Smooth muscle cell (in vitro differentiated cells): ENCODE measurements around the gene KY. TPM values are rescaled to one million over a fixed set of nuclear protein-coding genes. Genes with fewer than 3 reads are reported as not detected.
"Not testable (repeated sequence)": the region's sequence is repeated elsewhere in the genome, so short reads cannot be mapped to it uniquely, and the experiment has no call there.

Experiments used
- DNase-seq: peaks from one replicate; lab custom pipeline; 2025; ENCODE audit not compliant: unreplicated experiment; lab: John Stamatoyannopoulos, UW
- H2AFZ ChIP-seq: fragments of 200-600 bp; sonication (generic); 2 replicates; pipeline ENCODE4 v1.6.0; 2016; ENCODE audit warnings: antibody characterized with exemption, low read depth, mild to moderate bottlenecking
- H3F3A ChIP-seq: fragments of 200-600 bp; sonication (generic); 2 replicates; pipeline ENCODE4 v1.6.0; 2017; ENCODE audit warnings: antibody characterized with exemption, low read depth
- H3K27ac ChIP-seq: fragments of 200-600 bp; sonication (generic); 2 replicates; pipeline ENCODE4 v1.5.1; 2016; ENCODE audit warnings: low read depth, mild to moderate bottlenecking
- H3K27me3 ChIP-seq: fragments of 200-600 bp; sonication (generic); 2 replicates; pipeline ENCODE4 v1.6.1; 2016; ENCODE audit warnings: low read depth, mild to moderate bottlenecking
- H3K36me3 ChIP-seq: fragments of 200-600 bp; sonication (generic); 2 replicates; pipeline ENCODE4 v1.5.1; 2016; ENCODE audit warnings: low read depth
- H3K4me1 ChIP-seq: fragments of 200-600 bp; sonication (generic); 2 replicates; pipeline ENCODE4 v1.5.1; 2016; ENCODE audit warnings: low read depth
- H3K4me2 ChIP-seq: fragments of 200-600 bp; sonication (generic); 2 replicates; pipeline ENCODE4 v1.6.0; 2016; ENCODE audit warnings: mild to moderate bottlenecking
- H3K4me3 ChIP-seq: fragments of 200-600 bp; sonication (generic); 2 replicates; pipeline ENCODE4 v1.5.1; 2016; ENCODE audit warnings: mild to moderate bottlenecking
- H3K79me2 ChIP-seq: fragments of 200-600 bp; sonication (generic); 2 replicates; pipeline ENCODE4 v1.6.0; 2016; ENCODE audit warnings: low read depth, mild to moderate bottlenecking
- H3K9ac ChIP-seq: fragments of 200-600 bp; sonication (generic); 2 replicates; pipeline ENCODE4 v1.6.0; 2016; ENCODE audit warnings: low read depth
- H3K9me3 ChIP-seq: fragments of 200-600 bp; sonication (generic); replicated peaks from 2 replicates; pipeline ENCODE4 v1.5.1; 2016; ENCODE audit warnings: low read depth
- H4K20me1 ChIP-seq: fragments of 200-600 bp; sonication (generic); 2 replicates; pipeline ENCODE4 v1.6.0; 2016; ENCODE audit warnings: low read depth
- WGBS: methylation state at CpG from one replicate; pipeline ENCODE4 v1.1.7; 2016; ENCODE audit warnings: low lambda C conversion rate; 5-methylcytosine and 5-hydroxymethylcytosine counted together
- polyA plus RNA-seq: library from polyadenylated mRNA; unstranded; fragments of >200 nt; fragmentation: Nextera tagmentation; extraction: Ambion mirVana; gene quantifications from 2 replicates; pipeline ENCODE4 v1.2.1, GENCODE V29; 2016
- total RNA-seq: library from RNA; depleted of rRNA; stranded (reverse); fragments of >200 nt; gene quantifications from 2 replicates; pipeline ENCODE4 v1.2.3, GENCODE V29; 2014
- TF ChIP-seq, protein P1 (sequence below): fragments of 200-600 bp; sonication (generic); IDR thresholded peaks from 2 replicates; pipeline ENCODE4 v1.5.1; 2017; ENCODE audit warnings: borderline replicate concordance, mild to moderate bottlenecking, antibody characterized with exemption; ENCODE audit not compliant: insufficient read depth, poor library complexity, severe bottlenecking

Gene KY
- total and polyA plus RNA-seq, 2 experiments from 2014 or later = 0.07 to 0.09 TPM

DNA sequence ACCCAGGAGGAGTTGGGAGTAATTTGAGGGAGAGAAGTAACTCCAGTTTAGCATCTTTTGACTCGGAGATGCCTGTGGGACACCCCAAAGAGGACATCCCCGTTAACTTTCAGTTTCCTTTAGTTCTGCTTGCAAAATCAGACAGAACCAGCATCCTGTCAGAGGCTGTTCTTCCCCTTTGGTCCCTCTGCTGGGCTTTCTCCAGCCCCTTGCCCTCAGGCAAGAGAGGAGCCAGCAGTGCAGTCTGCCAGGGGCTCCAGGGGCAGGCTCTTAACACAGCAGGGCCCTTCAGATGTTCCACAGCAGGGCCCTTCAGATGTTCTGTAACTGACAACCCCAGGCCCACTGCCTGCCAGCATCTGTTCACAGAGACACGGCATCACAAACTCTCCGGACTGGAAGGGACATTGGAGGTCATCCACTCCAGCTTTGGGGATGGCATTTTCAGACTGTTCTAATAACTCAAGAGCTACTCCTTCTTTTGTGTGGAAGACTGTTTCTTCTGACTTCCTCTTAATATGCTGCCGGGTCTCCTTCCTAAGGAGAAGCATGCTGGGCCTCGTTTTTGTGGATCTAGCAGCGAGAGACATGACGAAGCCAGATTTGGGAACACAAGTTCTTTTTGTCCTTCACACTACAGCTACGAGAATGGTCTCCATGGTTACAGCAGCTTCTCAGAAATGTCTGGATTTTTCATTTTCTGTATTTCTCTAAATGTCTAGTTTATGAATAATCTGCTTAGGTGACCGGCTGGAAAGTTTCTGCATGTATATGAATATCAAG lies 51.9 kb downstream of the KY start:
- Histone ChIP-seq H4K20me1 (no peaks in the 10 kb centered on the region), H3K27ac (no peak overlapping the region), H3K9ac (no peak overlapping the region), H3K27me3 (no peaks in the 10 kb centered on the region), H3K36me3 (no peaks in the 10 kb centered on the region), H3K4me2 (no peak overlapping the region), H3K79me2 (no peaks in the 10 kb centered on the region), H3K9me3 (no peaks in the 10 kb centered on the region), H2AFZ (no peak overlapping the region), H3K4me1 (peaks cover 18% of the 10 kb centered on the region), H3F3A (no peaks in the 10 kb centered on the region), H3K4me3 (no peak overlapping the region)
- WGBS = 85% methylated on average over 10 of the region's 10 CpGs
- TF ChIP-seq, protein P1, sequence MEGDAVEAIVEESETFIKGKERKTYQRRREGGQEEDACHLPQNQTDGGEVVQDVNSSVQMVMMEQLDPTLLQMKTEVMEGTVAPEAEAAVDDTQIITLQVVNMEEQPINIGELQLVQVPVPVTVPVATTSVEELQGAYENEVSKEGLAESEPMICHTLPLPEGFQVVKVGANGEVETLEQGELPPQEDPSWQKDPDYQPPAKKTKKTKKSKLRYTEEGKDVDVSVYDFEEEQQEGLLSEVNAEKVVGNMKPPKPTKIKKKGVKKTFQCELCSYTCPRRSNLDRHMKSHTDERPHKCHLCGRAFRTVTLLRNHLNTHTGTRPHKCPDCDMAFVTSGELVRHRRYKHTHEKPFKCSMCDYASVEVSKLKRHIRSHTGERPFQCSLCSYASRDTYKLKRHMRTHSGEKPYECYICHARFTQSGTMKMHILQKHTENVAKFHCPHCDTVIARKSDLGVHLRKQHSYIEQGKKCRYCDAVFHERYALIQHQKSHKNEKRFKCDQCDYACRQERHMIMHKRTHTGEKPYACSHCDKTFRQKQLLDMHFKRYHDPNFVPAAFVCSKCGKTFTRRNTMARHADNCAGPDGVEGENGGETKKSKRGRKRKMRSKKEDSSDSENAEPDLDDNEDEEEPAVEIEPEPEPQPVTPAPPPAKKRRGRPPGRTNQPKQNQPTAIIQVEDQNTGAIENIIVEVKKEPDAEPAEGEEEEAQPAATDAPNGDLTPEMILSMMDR = no peak
- DNase-seq = no peak

DNA sequence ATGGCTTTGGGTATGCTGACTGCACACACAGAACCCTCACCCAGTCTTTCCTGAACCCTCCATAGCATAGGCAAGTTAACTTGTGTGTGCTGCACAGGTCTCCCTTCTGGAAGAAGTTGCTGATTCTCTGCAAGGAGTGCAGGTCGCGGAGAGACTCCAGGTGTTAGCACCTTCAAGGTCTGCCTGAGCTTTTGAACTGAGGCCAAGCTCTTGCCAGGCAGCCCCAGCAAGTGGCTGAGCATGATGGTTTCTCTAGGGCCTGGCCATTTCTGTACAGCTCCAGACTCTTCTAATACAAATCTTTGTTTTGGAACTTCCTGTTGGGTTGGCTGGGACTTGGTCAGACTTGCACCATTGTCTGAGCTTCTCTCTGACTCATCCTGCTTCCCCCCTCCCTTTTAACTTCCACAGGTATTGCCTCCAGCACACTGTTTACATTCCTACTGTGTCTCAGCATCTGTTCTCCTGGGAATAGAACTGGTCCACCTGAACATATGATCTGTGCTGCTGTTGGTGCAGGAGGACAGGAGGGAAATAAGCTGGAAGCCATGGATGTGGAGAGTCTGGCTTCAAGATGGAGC lies 53.3 kb downstream of the KY start:
- DNase-seq = no peak
- no peak overlapping the region for H3K4me3 ChIP-seq
- no peaks in the 10 kb centered on the region for H3K36me3 ChIP-seq
- H3K9me3 ChIP-seq = no peaks in the 10 kb centered on the region
- no peak overlapping the region for H3K4me2 ChIP-seq
- no peaks in the 10 kb centered on the region for H4K20me1 ChIP-seq
- no peaks in the 10 kb centered on the region for H3K27me3 ChIP-seq
- H3K79me2 ChIP-seq = no peaks in the 10 kb centered on the region
- H3K9ac ChIP-seq = no peak overlapping the region
- H3K27ac ChIP-seq = no peak overlapping the region
- H3F3A ChIP-seq = no peaks in the 10 kb centered on the region
- TF ChIP-seq, protein P1 = no peak
- WGBS = 36% methylated on average over 2 of the region's 2 CpGs
- no peak overlapping the region for H2AFZ ChIP-seq
- peaks cover 14% of the 10 kb centered on the region for H3K4me1 ChIP-seq

DNA sequence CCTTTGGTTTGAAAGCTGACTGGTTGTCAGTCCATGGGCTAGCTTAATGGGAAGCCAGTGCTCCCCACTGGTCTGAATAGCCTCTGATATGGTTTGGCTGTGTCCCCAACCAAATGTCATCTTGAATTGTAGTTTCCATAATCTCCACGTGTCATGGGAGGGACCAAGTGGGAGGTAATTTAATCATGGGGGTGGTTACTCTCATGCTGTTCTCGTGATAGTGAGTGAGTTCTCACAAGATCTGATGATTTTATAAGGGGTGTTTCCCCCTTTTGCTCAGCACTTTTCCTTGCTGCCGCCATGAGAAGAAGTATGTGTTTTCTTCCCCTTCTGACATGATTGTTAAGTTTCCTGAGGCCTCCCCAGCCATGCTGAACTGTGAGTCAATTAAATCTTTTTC lies 55.8 kb downstream of the KY start:
- H3K27ac ChIP-seq, H4K20me1 ChIP-seq, H3K36me3 ChIP-seq, H3K4me3 ChIP-seq, H3K27me3 ChIP-seq, H3K9me3 ChIP-seq, H3K79me2 ChIP-seq, H3K4me2 ChIP-seq, H3F3A ChIP-seq, H3K4me1 ChIP-seq, DNase-seq, H2AFZ ChIP-seq, H3K9ac ChIP-seq: not testable (repeated sequence)
- WGBS = 79% methylated on average over 3 of the region's 3 CpGs

DNA sequence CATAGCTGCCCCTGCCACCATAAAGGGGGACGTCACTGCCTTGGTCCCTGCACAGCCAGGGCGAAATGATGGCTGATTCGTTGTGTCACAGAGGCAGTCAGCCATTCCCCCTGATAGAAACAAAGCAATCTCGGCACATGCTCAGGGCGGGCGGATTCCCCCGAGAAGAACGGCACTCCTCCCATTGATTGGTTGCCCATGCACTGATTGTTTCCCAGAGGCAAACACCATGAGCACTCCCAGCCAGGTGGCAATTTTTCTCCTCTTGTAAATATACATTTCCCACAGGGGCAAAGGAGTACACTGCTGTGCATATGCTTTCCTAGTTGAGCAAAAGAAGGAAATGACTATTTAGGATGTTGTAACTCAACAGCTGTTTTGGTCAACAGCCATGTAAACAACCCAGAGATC lies 56.5 kb downstream of the KY start:
- Histone ChIP-seq H2AFZ (no peak overlapping the region), H3K9me3 (no peaks in the 10 kb centered on the region), H3K27me3 (no peaks in the 10 kb centered on the region), H3K9ac (no peak overlapping the region), H4K20me1 (no peaks in the 10 kb centered on the region), H3K4me2 (no peak overlapping the region), H3K36me3 (no peaks in the 10 kb centered on the region), H3K4me3 (no peak overlapping the region), H3K4me1 (no peaks in the 10 kb centered on the region), H3K27ac (no peak overlapping the region), H3K79me2 (no peaks in the 10 kb centered on the region), H3F3A (no peaks in the 10 kb centered on the region)
- 93% methylated on average over 8 of the region's 8 CpGs for WGBS
- no peak for DNase-seq
- TF ChIP-seq, protein P1 = no peak
